WTC11 (cell line): ENCODE measurements around the gene APOL1. TPM values are rescaled to one million over a fixed set of nuclear protein-coding genes. Genes with fewer than 3 reads are reported as not detected.
"Not testable (repeated sequence)": the region's sequence is repeated elsewhere in the genome, so short reads cannot be mapped to it uniquely, and the experiment has no call there.

ENCODE experiments used
- ATAC-seq: fragments of 200-7000 bp; cut with Tn5 transposase; 2 replicates; pipeline ENCODE4 v1.10.0; 2021; ENCODE audit warnings: mild to moderate bottlenecking, moderate library complexity
- CTCF ChIA-PET: fragments of 300-600 bp; sonication (Branson Sonifier 250); formaldehyde crosslinking; loops from one replicate; lab custom pipeline; 2021; ENCODE audit warnings: antibody characterized with exemption; lab: Charles Lee
- POLR2A ChIA-PET: fragments of 350-600 bp; sonication (Branson Sonifier 250); formaldehyde crosslinking; loops from one replicate; lab custom pipeline; 2021; ENCODE audit warnings: antibody characterized with exemption; lab: Charles Lee
- DNase-seq: peaks from one replicate; pipeline ENCODE4 v3.0.0; 2021; ENCODE audit warnings: low spot score
- H3K27ac Mint-ChIP-seq: 2 replicates; pipeline ENCODE4 v1.8.0; 2021; ENCODE audit warnings: mixed read lengths
- H3K27me3 Mint-ChIP-seq: 2 replicates; pipeline ENCODE4 v1.8.0; 2021; ENCODE audit warnings: low read depth, mild to moderate bottlenecking, moderate library complexity, mixed read lengths
- H3K36me3 Mint-ChIP-seq: 2 replicates; pipeline ENCODE4 v1.8.0; 2021; ENCODE audit warnings: mixed read lengths
- H3K4me1 Mint-ChIP-seq: 2 replicates; pipeline ENCODE4 v1.8.0; 2022; ENCODE audit warnings: mixed read lengths
- H3K4me3 Mint-ChIP-seq: 2 replicates; pipeline ENCODE4 v1.8.0; 2021; ENCODE audit warnings: mild to moderate bottlenecking, moderate library complexity, mixed read lengths
- H3K9me3 Mint-ChIP-seq: 2 replicates; pipeline ENCODE4 v1.8.0; 2021; ENCODE audit warnings: mixed read lengths
- AFF4 ChIP-seq: sonication (generic); formaldehyde crosslinking; IDR thresholded peaks from 2 replicates; pipeline ENCODE4 v1.8.1; 2023; ENCODE audit warnings: mild to moderate bottlenecking, missing genetic modification reagents, borderline replicate concordance
- ARID4B ChIP-seq: sonication (generic); formaldehyde crosslinking; IDR thresholded peaks from 2 replicates; pipeline ENCODE4 v1.8.0; 2023; ENCODE audit warnings: missing genetic modification reagents, mild to moderate bottlenecking, borderline replicate concordance
- ATF3 ChIP-seq: sonication (generic); formaldehyde crosslinking; conservative IDR thresholded peaks from 2 replicates; pipeline ENCODE4 v1.8.1; 2022; ENCODE audit warnings: mild to moderate bottlenecking, missing genetic modification reagents
- CBFB ChIP-seq: sonication (generic); formaldehyde crosslinking; IDR thresholded peaks from 2 replicates; pipeline ENCODE4 v1.8.1; 2022; ENCODE audit warnings: mild to moderate bottlenecking, low read depth, missing genetic modification reagents
- KAT7 ChIP-seq: sonication (generic); formaldehyde crosslinking; IDR thresholded peaks from 2 replicates; pipeline ENCODE4 v1.8.1; 2023; ENCODE audit warnings: missing genetic modification reagents, mild to moderate bottlenecking, borderline replicate concordance
- RELA ChIP-seq: sonication (generic); formaldehyde crosslinking; IDR thresholded peaks from 2 replicates; pipeline ENCODE4 v1.8.1; 2022; ENCODE audit warnings: missing genetic modification reagents, mild to moderate bottlenecking, borderline replicate concordance
- ZNF396 ChIP-seq: fragments of 250-450 bp; sonication (Bioruptor Pico); IDR thresholded peaks from 2 replicates; pipeline ENCODE4 v1.8.0; 2021; ENCODE audit warnings: mild to moderate bottlenecking, moderate library complexity, borderline replicate concordance
- ZNF416 ChIP-seq: fragments of 250-450 bp; sonication (Bioruptor Pico); IDR thresholded peaks from 2 replicates; pipeline ENCODE4 v1.9.0; 2021; ENCODE audit warnings: mild to moderate bottlenecking, inconsistent platforms
- total RNA-seq: library from RNA; stranded (reverse); gene quantifications from 3 replicates; pipeline ENCODE4 v1.2.3, GENCODE V29; 2021
- TF ChIP-seq, protein P1 (sequence below): sonication (generic); formaldehyde crosslinking; IDR thresholded peaks from 2 replicates; pipeline ENCODE4 v1.8.1; 2022; ENCODE audit warnings: missing genetic modification reagents, borderline replicate concordance
- TF ChIP-seq, protein P2 (sequence below): fragments of 250-450 bp; sonication (Bioruptor Pico); IDR thresholded peaks from 2 replicates; pipeline ENCODE4 v1.9.0; 2021; ENCODE audit warnings: mild to moderate bottlenecking
- TF ChIP-seq, protein P3 (sequence below): sonication (generic); formaldehyde crosslinking; IDR thresholded peaks from 2 replicates; pipeline ENCODE4 v1.8.1; 2023; ENCODE audit warnings: mild to moderate bottlenecking, moderate library complexity, missing genetic modification reagents
- TF ChIP-seq, protein P4 (sequence below): sonication (generic); formaldehyde crosslinking; conservative IDR thresholded peaks from 2 replicates; pipeline ENCODE4 v1.8.1; 2023; ENCODE audit warnings: mild to moderate bottlenecking, low read depth, missing genetic modification reagents, moderate library complexity

Gene APOL1
- total RNA-seq, 1 experiment from 2014 or later: 0.35 TPM

GRCh38 chr22:36289406-36289870 lies 36.5 kb downstream of the APOL1 start (continued):
- TF ChIP-seq AFF4 (CRISPR knock-in tag) (no peak), KAT7 (no peak), ARID4B (CRISPR knock-in tag) (no peak), ZNF416 (no peak), ATF3 (CRISPR knock-in tag) (no peak), RELA (CRISPR knock-in tag) (no peak), CBFB (CRISPR knock-in tag) (no peak), ZNF396 (CRISPR knock-in tag) (no peak)
- TF ChIP-seq, protein P1, sequence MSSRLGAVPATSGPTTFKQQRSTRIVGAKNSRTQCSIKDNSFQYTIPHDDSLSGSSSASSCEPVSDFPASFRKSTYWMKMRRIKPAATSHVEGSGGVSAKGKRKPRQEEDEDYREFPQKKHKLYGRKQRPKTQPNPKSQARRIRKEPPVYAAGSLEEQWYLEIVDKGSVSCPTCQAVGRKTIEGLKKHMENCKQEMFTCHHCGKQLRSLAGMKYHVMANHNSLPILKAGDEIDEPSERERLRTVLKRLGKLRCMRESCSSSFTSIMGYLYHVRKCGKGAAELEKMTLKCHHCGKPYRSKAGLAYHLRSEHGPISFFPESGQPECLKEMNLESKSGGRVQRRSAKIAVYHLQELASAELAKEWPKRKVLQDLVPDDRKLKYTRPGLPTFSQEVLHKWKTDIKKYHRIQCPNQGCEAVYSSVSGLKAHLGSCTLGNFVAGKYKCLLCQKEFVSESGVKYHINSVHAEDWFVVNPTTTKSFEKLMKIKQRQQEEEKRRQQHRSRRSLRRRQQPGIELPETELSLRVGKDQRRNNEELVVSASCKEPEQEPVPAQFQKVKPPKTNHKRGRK (CRISPR knock-in tag): no peak
- TF ChIP-seq, protein P2, sequence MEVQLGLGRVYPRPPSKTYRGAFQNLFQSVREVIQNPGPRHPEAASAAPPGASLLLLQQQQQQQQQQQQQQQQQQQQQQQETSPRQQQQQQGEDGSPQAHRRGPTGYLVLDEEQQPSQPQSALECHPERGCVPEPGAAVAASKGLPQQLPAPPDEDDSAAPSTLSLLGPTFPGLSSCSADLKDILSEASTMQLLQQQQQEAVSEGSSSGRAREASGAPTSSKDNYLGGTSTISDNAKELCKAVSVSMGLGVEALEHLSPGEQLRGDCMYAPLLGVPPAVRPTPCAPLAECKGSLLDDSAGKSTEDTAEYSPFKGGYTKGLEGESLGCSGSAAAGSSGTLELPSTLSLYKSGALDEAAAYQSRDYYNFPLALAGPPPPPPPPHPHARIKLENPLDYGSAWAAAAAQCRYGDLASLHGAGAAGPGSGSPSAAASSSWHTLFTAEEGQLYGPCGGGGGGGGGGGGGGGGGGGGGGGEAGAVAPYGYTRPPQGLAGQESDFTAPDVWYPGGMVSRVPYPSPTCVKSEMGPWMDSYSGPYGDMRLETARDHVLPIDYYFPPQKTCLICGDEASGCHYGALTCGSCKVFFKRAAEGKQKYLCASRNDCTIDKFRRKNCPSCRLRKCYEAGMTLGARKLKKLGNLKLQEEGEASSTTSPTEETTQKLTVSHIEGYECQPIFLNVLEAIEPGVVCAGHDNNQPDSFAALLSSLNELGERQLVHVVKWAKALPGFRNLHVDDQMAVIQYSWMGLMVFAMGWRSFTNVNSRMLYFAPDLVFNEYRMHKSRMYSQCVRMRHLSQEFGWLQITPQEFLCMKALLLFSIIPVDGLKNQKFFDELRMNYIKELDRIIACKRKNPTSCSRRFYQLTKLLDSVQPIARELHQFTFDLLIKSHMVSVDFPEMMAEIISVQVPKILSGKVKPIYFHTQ: no peak
- TF ChIP-seq, protein P3, sequence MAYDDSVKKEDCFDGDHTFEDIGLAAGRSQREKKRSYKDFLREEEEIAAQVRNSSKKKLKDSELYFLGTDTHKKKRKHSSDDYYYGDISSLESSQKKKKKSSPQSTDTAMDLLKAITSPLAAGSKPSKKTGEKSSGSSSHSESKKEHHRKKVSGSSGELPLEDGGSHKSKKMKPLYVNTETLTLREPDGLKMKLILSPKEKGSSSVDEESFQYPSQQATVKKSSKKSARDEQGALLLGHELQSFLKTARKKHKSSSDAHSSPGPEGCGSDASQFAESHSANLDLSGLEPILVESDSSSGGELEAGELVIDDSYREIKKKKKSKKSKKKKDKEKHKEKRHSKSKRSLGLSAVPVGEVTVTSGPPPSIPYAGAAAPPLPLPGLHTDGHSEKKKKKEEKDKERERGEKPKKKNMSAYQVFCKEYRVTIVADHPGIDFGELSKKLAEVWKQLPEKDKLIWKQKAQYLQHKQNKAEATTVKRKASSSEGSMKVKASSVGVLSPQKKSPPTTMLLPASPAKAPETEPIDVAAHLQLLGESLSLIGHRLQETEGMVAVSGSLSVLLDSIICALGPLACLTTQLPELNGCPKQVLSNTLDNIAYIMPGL: no peak
- TF ChIP-seq, protein P4, sequence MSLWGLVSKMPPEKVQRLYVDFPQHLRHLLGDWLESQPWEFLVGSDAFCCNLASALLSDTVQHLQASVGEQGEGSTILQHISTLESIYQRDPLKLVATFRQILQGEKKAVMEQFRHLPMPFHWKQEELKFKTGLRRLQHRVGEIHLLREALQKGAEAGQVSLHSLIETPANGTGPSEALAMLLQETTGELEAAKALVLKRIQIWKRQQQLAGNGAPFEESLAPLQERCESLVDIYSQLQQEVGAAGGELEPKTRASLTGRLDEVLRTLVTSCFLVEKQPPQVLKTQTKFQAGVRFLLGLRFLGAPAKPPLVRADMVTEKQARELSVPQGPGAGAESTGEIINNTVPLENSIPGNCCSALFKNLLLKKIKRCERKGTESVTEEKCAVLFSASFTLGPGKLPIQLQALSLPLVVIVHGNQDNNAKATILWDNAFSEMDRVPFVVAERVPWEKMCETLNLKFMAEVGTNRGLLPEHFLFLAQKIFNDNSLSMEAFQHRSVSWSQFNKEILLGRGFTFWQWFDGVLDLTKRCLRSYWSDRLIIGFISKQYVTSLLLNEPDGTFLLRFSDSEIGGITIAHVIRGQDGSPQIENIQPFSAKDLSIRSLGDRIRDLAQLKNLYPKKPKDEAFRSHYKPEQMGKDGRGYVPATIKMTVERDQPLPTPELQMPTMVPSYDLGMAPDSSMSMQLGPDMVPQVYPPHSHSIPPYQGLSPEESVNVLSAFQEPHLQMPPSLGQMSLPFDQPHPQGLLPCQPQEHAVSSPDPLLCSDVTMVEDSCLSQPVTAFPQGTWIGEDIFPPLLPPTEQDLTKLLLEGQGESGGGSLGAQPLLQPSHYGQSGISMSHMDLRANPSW: no peak

DNA sequence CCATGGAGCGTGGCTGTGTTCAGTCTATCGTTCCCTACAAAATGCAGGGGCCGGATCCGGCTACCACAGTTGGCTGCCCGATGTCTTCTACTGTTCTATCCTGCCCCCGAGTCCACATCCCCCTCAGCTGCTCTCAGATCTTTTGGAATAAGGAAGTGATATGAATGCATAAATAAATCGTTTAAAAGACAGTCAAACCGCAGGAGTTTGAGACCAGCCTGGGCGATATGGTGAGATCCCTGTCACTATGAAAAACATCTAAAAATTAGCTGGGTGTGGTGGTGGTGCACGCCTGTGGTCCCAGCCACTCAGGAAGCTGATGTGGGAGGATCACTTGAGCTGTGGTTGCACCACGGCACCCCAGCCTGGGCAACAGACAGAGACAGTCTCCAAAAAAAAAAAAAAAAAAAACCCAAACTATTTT lies 37.0 kb downstream of the APOL1 start:
- H3K27me3 Mint-ChIP-seq, ATAC-seq, DNase-seq, H3K4me3 Mint-ChIP-seq, H3K27ac Mint-ChIP-seq, POLR2A ChIA-PET, H3K4me1 Mint-ChIP-seq: not testable (repeated sequence)
- Mint-ChIP-seq H3K9me3 (peaks cover 11% of the 10 kb centered on the region), H3K36me3 (peaks cover 88% of the 10 kb centered on the region)
- CTCF ChIA-PET: interaction anchor here (0.6 to 1.2 kb wide), 2 partner anchors 11 to 12 kb away, joined by 3 read pairs; no protein-coding TSS in a partner anchor

DNA sequence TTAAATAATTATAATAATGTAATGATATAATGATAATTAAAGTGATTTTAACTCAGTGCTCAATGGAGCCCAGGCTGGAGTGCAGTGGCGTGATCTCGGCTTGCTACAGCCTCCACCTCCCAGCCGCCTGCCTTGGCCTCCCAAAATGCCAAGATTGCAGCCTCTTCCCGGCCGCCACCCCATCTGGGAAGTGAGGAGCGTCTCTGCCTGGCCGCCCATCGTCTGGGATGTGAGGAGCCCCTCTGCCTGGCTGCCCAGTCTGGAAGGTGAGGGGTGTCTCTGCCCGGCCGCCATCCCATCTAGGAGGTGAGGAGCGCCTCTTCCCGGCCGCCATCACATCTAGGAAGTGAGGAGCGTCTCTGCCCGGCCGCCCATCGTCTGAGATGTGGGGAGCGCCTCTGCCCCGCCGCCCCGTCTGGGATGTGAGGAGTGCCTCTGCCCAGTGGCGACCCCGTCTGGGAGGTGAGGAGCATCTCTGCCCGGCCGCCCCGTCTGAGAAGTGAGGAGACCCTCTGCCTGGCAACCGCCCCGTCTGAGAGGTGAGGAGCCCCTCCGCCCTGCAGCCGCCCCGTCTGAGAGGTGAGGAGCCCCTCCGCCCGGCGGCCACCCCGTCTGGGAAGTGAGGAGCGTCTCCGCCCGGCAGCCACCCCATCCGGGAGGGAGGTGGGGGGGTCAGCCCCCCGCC lies 37.6 kb downstream of the APOL1 start:
- CTCF ChIA-PET: interaction anchor here (0.6 kb wide), 1 partner anchor 13 kb away, joined by 3 read pairs; no protein-coding TSS in a partner anchor
- Mint-ChIP-seq H3K36me3 (peaks cover 91% of the 10 kb centered on the region), H3K9me3 (peaks cover 11% of the 10 kb centered on the region)
- H3K27me3 Mint-ChIP-seq, DNase-seq, H3K4me1 Mint-ChIP-seq, H3K27ac Mint-ChIP-seq, H3K4me3 Mint-ChIP-seq, POLR2A ChIA-PET, ATAC-seq: not testable (repeated sequence)
